OCI-LY3 (cell line): ENCODE results near the gene SNRPF.

Source experiments
- CTCF ChIP-seq: fragments of 200-600, 300-600 bp; sonication (generic); IDR thresholded peaks from 2 replicates; pipeline ENCODE4 v1.5.1; 2014; ENCODE audit warnings: antibody characterized with exemption, low read length, low read depth
- EZH2phosphoT487 ChIP-seq: fragments of 200-600 bp; shearing (Covaris generic); IDR thresholded peaks from 2 replicates; pipeline ENCODE4 v1.6.1; 2018; ENCODE audit warnings: antibody characterized with exemption, mixed run types, low read depth

GRCh38 chr12:95857156-95857555, 1.6 kb upstream of the SNRPF start:
- TF ChIP-seq CTCF (no peak), EZH2phosphoT487 (no peak)
